GM12892 (cell line): ENCODE data around the gene PHKG2.

Source experiments
- POLR2A ChIP-seq: IDR thresholded peaks from 2 replicates; pipeline ENCODE4 v1.6.1; 2011; ENCODE audit warnings: low read depth, low read length, control low read depth
- POLR2AphosphoS5 ChIP-seq: IDR thresholded peaks from 2 replicates; pipeline ENCODE4 v1.6.1; 2011; ENCODE audit warnings: low read depth, low read length, control low read depth
- TAF1 ChIP-seq: IDR thresholded peaks from 2 replicates; pipeline ENCODE4 v1.6.1; 2011; ENCODE audit warnings: low read depth, mild to moderate bottlenecking, control low read depth, low read length, borderline replicate concordance

DNA sequence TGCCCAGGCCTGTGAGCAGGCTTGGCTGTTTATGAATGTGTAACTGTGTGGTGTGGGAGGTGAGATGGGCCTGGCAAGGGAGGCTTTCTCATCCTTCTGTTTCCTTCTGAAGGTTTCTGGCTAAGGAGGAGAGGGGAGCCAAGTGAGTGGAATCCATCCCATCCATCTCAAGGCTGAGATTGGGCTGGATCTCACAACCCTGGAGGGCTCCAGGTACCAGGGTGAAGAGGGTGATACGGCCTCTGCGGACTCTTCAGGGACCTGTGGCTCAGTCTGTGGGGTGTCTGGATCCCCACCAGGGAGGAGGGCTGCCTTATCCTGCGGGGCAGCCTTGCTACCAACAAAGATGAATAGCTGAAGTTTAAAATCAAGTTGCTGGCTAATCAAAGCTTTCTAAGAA, 31.8 kb downstream of the PHKG2 start:
- TF ChIP-seq POLR2A (no peak), TAF1 (no peak), POLR2AphosphoS5 (no peak)
